HG02759 (cell line): ENCODE data around the gene REL.

Experiments
- ATAC-seq: cut with Tn5 transposase; IDR thresholded peaks from one replicate; pipeline ENCODE4 v1.9.1; 2021; ENCODE audit warnings: mild to moderate bottlenecking, moderate library complexity; ENCODE audit not compliant: unreplicated experiment

REL gene

GRCh38 chr2:60962528-60962927 lies 81.2 kb downstream of the REL start:
- ATAC-seq = no peak

GRCh38 chr2:60963190-60963589 lies 81.8 kb downstream of the REL start:
- no peak for ATAC-seq

GRCh38 chr2:60964651-60965498 lies 83.5 kb downstream of the REL start:
- ATAC-seq = no peak

- ATAC-seq = no peak
Measured at GRCh38 chr2:60965499-60965785, 84.1 kb downstream of the REL start.

GRCh38 chr2:60966507-60967405 lies 85.4 kb downstream of the REL start:
- peak; percentile 56 for ATAC-seq

GRCh38 chr2:60972889-60973656 lies 91.7 kb downstream of the REL start:
- no peak for ATAC-seq

GRCh38 chr2:60973705-60974104 lies 92.3 kb downstream of the REL start:
- no peak for ATAC-seq

- ATAC-seq = no peak
Measured at GRCh38 chr2:60974652-60975051, 93.3 kb downstream of the REL start.
